LNCaP clone FGC (cell line): Measurements from ENCODE around the gene TRIP12.
"Not testable (repeated sequence)": the region's sequence is repeated elsewhere in the genome, so short reads cannot be mapped to it uniquely, and the experiment has no call there.

Experiments
- DNase-seq: peaks from one replicate; pipeline ENCODE4 v3.0.0-alpha.2; 2011; ENCODE audit warnings: low read depth
- H3K4me3 ChIP-seq: 2 replicates; pipeline ENCODE4 v1.5.1; 2011; ENCODE audit warnings: mild to moderate bottlenecking, low read depth, low read length, control low read depth
- TF ChIP-seq, protein P1 (sequence below): IDR thresholded peaks from 2 replicates; pipeline ENCODE4 v1.5.1; 2012; ENCODE audit warnings: mild to moderate bottlenecking; ENCODE audit not compliant: control insufficient read depth, insufficient read depth; ENCODE audit errors: extremely low read depth

TRIP12 gene

DNA sequence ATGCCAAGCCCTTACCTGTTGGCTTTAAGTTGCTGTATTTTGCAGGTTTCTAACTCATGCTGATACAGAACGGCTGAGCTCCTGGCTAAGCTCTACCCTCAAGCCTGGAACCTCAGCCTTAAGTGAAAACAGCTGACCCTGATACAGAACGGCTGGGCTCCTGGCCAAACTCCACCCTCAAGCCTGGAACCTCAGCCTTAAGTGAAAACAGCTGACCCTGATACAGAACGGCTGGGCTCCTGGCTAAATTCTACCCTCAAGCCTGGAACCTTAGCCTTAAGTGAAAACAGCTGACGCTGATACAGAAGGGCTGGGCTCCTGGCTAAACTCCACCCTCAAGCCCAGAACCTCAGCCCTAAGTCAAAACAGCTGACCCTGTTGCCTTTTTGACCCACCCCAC, 189.9 kb downstream of the TRIP12 start:
- TF ChIP-seq, protein P1, sequence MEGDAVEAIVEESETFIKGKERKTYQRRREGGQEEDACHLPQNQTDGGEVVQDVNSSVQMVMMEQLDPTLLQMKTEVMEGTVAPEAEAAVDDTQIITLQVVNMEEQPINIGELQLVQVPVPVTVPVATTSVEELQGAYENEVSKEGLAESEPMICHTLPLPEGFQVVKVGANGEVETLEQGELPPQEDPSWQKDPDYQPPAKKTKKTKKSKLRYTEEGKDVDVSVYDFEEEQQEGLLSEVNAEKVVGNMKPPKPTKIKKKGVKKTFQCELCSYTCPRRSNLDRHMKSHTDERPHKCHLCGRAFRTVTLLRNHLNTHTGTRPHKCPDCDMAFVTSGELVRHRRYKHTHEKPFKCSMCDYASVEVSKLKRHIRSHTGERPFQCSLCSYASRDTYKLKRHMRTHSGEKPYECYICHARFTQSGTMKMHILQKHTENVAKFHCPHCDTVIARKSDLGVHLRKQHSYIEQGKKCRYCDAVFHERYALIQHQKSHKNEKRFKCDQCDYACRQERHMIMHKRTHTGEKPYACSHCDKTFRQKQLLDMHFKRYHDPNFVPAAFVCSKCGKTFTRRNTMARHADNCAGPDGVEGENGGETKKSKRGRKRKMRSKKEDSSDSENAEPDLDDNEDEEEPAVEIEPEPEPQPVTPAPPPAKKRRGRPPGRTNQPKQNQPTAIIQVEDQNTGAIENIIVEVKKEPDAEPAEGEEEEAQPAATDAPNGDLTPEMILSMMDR: no peak
- DNase-seq: no peak
- no peak overlapping the region for H3K4me3 ChIP-seq

DNA sequence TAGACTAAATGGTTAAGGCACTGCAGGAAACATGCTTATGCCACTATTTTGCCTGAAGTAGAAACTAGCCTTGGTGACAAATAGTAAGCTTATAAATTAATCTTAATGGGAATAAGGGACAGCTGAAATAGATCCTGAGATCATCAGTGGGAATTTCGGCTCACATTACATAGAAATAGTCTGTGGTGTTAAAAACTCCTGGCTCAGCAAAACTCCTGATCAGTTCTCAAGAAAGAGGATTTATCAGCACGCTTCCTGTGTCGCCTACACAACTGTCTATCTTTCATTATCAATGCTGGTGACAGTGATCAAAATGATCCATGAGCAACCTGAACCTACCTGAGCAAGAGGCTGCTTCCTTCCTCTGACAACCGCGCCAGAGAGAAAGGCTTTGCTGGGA, 190.4 kb downstream of the TRIP12 start:
- H3K4me3 ChIP-seq: no peak overlapping the region
- TF ChIP-seq, protein P1: no peak
- no peak for DNase-seq

DNA sequence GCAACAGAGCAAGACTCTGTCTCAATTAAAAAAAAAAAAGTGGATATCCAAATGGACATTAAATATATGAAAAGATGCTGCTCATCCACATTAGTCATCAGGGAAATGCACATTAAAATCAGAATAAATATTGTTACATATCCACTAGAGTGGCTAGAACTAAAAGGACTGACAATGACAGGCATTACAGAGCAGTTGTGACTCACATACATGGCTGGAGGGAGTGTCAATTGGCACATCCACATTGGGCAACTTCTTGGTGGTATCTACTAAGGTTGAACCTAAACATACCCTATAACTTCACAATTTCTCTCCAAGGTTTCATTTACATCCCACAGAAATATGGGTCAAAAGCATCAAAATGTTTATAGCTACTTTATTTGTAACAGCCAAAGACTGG, 193.4 kb downstream of the TRIP12 start:
- H3K4me3 ChIP-seq: no peak overlapping the region
- no peak for DNase-seq
- TF ChIP-seq, protein P1: no peak

DNA sequence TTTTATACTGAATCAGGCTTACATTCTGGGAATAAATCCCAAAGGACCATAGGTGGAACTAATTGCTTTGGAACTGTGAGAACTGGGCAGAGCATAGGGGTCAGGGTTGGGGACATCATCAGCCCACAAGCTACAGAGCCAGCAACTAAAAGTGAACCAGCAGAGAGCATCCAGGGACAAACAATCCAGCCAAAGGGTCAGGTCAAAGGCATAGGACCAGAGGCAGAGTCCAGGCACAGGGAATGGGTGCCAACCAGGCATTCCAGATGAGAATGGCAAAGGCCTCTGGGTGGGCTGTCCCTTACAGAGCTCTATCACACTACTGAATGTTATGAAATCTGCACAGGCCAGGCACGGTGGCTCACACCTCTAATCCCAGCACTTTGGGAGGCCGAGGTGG, 195.2 kb downstream of the TRIP12 start:
- no peak overlapping the region for H3K4me3 ChIP-seq
- no peak for DNase-seq
- TF ChIP-seq, protein P1: no peak

DNA sequence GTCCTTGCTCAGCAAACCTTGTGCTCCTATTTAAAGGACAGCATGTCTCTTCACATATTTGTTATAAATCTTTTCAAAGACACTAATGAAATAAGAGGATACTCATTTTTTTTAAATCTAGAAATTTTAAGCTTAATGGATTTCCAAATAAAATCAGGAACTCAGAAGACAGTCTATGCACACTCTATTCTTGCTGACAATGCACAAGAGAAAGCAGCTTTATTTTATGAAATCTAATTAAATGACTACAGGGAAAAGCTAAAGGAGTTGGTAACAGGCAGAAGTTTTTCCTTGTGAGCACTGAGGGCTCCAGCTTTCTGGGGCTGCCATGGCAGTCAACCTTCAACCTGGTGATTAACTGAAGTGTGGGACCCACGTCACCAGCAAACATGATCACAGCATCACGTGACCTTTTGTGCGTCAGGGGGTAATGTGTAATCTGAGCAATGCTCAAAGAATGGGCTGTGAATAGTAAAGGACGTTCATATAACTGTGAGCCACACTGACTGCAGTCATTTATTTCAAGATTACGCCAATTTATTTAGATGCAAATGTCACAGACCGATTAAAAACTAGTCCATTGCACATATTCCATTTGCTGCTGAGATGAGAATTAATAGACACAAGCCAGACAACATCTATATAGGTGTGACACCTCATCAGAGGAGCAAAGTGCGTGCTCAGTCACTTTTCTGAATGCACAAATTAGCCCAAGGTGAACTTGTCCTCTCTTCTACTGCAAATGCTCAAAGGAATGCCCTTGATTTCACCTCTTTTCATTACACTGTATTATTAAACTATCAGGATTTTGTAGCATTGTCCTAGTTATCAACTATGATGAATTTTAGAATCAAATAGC, 195.9 kb downstream of the TRIP12 start:
- TF ChIP-seq, protein P1: no peak
- no peak for DNase-seq
- H3K4me3 ChIP-seq: no peak overlapping the region

DNA sequence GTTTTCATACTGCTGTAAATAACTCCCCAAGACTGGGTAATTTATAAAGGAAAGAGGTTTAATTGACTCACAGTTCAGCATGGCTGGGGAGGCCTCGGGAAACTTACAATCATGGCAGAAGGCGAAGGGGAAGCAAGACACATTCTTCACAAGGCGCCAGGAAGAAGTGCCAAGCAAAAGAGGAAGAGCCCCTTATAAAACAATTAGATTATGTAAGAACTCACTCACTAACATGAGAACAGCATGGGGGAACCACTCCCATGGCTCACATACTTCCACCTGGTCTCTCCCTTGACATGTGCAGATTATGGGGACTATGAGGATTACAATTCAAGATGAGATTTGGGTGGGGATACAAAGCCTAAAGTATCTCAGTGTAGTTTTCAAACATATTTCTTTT, 198.6 kb downstream of the TRIP12 start:
- H3K4me3 ChIP-seq, DNase-seq: not testable (repeated sequence)

DNA sequence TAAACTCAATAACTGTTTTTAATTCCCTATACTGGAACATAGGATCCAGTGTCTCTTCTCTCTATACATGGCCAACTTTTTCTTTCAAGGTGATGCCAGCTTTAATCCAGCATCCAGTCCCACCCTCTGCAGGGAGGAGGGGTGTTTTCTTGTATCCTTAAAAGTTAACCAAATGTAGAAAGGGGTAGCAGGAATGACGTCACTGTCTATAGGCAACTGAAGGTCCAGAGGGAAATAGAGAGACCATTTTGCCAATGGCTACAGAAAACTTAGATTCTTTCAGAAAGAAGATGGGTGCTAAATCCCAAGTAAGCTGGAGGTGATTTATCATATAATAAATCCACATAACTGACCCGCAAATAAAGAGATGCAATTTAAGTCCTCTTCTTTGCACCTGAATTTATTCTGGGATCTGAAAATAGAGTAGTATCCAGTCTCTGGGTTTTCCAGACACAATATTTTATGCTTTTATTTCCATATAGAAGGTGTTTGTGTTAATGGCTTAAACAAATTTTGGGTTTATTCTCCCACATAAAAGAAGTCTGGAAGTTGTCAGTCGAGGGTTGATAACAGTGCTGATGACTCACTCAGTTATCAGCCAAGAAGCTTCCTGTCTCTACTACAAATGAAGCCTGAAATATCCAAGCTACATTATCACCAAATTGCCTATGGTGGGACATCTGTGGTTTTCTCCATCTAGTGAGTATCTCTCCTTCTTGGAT, 201.7 kb downstream of the TRIP12 start:
- TF ChIP-seq, protein P1: no peak
- H3K4me3 ChIP-seq: no peak overlapping the region
- no peak for DNase-seq
